Trophoblast cell (in vitro differentiated cells and primary cell): ENCODE results near the gene UBAC2.

ENCODE experiments used
- DNase-seq, 2 donors: peaks; one replicate each; pipeline ENCODE4 v3.0.0-alpha.2; 2016
- H2AFZ ChIP-seq: 2 replicates; pipeline ENCODE4 v1.6.1; 2013; ENCODE audit warnings: low read length, moderate library complexity, mild to moderate bottlenecking; ENCODE audit not compliant: insufficient read depth, poor library complexity
- H2AK5ac ChIP-seq: 2 replicates; pipeline ENCODE4 v1.6.1; 2013; ENCODE audit warnings: mild to moderate bottlenecking, low read length
- H2BK120ac ChIP-seq: 2 replicates; pipeline ENCODE4 v1.6.1; 2013; ENCODE audit warnings: low read length, mild to moderate bottlenecking, moderate library complexity; ENCODE audit not compliant: insufficient read depth, poor library complexity
- H2BK12ac ChIP-seq: 2 replicates; pipeline ENCODE4 v1.6.1; 2013; ENCODE audit warnings: mild to moderate bottlenecking, low read length, moderate library complexity
- H2BK5ac ChIP-seq: 2 replicates; pipeline ENCODE4 v1.6.1; 2013; ENCODE audit warnings: low read length, low read depth, moderate library complexity, mild to moderate bottlenecking; ENCODE audit not compliant: poor library complexity
- H3K14ac ChIP-seq: 2 replicates; pipeline ENCODE4 v1.6.1; 2013; ENCODE audit warnings: mild to moderate bottlenecking, low read length
- H3K18ac ChIP-seq: 2 replicates; pipeline ENCODE4 v1.6.1; 2013; ENCODE audit warnings: mild to moderate bottlenecking, low read length
- H3K23ac ChIP-seq: 2 replicates; pipeline ENCODE4 v1.6.1; 2013; ENCODE audit warnings: low read length
- H3K27ac ChIP-seq: 2 replicates; pipeline ENCODE4 v1.5.1; 2013; ENCODE audit warnings: low read depth, mild to moderate bottlenecking, inconsistent platforms, low read length, moderate library complexity
- H3K27me3 ChIP-seq: 2 replicates; pipeline ENCODE4 v1.6.1; 2013; ENCODE audit warnings: inconsistent platforms, mild to moderate bottlenecking, low read length, moderate library complexity; ENCODE audit not compliant: insufficient read depth
- H3K36me3 ChIP-seq, 2 experiments: 1 replicate in 1 of 2; 2 replicates in 1 of 2; pipeline ENCODE4 v1.6.1; 2013; ENCODE audit warnings: low read length in 2 of 2, mild to moderate bottlenecking in 2 of 2, moderate library complexity in 1 of 2; ENCODE audit not compliant: insufficient read depth in 2 of 2, control insufficient read depth in 1 of 2
- H3K4ac ChIP-seq: 2 replicates; pipeline ENCODE4 v1.6.1; 2013; ENCODE audit warnings: low read depth, mild to moderate bottlenecking, low read length, moderate library complexity
- H3K4me1 ChIP-seq, 2 experiments: 1 replicate in 1 of 2; 2 replicates in 1 of 2; pipeline ENCODE4 v1.6.1; 2013; ENCODE audit warnings: low read length in 2 of 2, mild to moderate bottlenecking in 2 of 2, moderate library complexity in 1 of 2; ENCODE audit not compliant: insufficient read depth in 2 of 2, control insufficient read depth in 1 of 2
- H3K4me2 ChIP-seq: 2 replicates; pipeline ENCODE4 v1.6.1; 2013; ENCODE audit warnings: inconsistent platforms, mild to moderate bottlenecking, low read length, moderate library complexity
- H3K4me3 ChIP-seq: 2 replicates; pipeline ENCODE4 v1.5.1; 2013; ENCODE audit warnings: mild to moderate bottlenecking, low read depth, low read length, inconsistent platforms
- H3K79me1 ChIP-seq: one replicate; pipeline ENCODE4 v1.6.1; 2013; ENCODE audit warnings: low read length
- H3K79me2 ChIP-seq: 2 replicates; pipeline ENCODE4 v1.6.1; 2013; ENCODE audit warnings: low read length, mild to moderate bottlenecking; ENCODE audit not compliant: control insufficient read depth, insufficient read depth, poor library complexity
- H3K9ac ChIP-seq: 2 replicates; pipeline ENCODE4 v1.6.1; 2013; ENCODE audit warnings: mild to moderate bottlenecking, low read length
- H3K9me3 ChIP-seq: 2 replicates; pipeline ENCODE4 v1.6.1; 2013; ENCODE audit warnings: low read depth, mild to moderate bottlenecking, control low read depth, inconsistent platforms, low read length; ENCODE audit not compliant: insufficient read depth
- H4K12ac ChIP-seq: 2 replicates; pipeline ENCODE4 v1.6.1; 2013; ENCODE audit warnings: low read depth, mild to moderate bottlenecking, low read length, moderate library complexity
- H4K8ac ChIP-seq: 2 replicates; pipeline ENCODE4 v1.6.1; 2013; ENCODE audit warnings: low read depth, mild to moderate bottlenecking, low read length, moderate library complexity
- H4K91ac ChIP-seq: one replicate; pipeline ENCODE4 v1.6.1; 2013; ENCODE audit warnings: low read depth, mild to moderate bottlenecking, low read length, moderate library complexity
- WGBS: extraction: QIAGEN DNeasy Blood & Tissue Kit; methylation state at CpG from one replicate; pipeline ENCODE4 v1.1.7; 2013; ENCODE audit warnings: missing lambda C conversion rate; ENCODE audit not compliant: insufficient read length, insufficient coverage; ENCODE audit errors: extremely low coverage; 5-methylcytosine and 5-hydroxymethylcytosine counted together

Gene UBAC2

DNA sequence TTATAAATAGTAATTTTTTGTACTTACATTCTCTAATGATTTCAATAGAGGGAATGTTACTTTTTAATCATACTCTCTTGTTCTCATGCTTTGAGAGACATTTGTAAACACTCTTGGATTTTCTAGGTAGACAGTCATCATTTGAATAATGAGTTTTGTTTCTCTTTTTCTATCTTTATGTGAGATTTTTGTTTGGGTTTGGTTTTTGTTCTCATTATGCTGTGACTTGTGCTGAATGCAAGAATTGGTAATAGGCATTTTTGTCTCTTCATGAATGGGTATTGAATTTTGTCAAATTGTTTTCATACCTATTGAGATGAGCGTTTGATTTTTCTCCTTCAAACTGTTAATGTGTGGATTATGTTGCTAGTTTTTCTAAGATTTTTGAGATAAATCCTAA is 163.3 kb downstream of the UBAC2 start:
- Histone ChIP-seq H3K4me3 (no peak overlapping the region), H2BK12ac (no peak overlapping the region), H3K36me3 (peaks cover 3 to 4% of the 10 kb centered on the region in 2 experiments), H3K4me2 (no peak overlapping the region), H4K8ac (no peak overlapping the region), H4K12ac (no peak overlapping the region), H3K18ac (no peak overlapping the region), H3K79me2 (no peaks in the 10 kb centered on the region), H3K23ac (no peak overlapping the region), H3K9me3 (no peaks in the 10 kb centered on the region), H2BK120ac (no peak overlapping the region), H2AFZ (no peak overlapping the region), H3K4ac (no peak overlapping the region), H2BK5ac (no peak overlapping the region), H3K27me3 (no peaks in the 10 kb centered on the region), H3K9ac (no peak overlapping the region), H3K27ac (no peak overlapping the region), H3K14ac (no peak overlapping the region), H3K79me1 (no peaks in the 10 kb centered on the region), H3K4me1 (peaks cover 0 to 2% of the 10 kb centered on the region in 2 experiments), H4K91ac (no peak overlapping the region), H2AK5ac (no peak overlapping the region)
- WGBS = no CpG with 5 or more reads among the region's 1 CpG
- no peak for DNase-seq

DNA sequence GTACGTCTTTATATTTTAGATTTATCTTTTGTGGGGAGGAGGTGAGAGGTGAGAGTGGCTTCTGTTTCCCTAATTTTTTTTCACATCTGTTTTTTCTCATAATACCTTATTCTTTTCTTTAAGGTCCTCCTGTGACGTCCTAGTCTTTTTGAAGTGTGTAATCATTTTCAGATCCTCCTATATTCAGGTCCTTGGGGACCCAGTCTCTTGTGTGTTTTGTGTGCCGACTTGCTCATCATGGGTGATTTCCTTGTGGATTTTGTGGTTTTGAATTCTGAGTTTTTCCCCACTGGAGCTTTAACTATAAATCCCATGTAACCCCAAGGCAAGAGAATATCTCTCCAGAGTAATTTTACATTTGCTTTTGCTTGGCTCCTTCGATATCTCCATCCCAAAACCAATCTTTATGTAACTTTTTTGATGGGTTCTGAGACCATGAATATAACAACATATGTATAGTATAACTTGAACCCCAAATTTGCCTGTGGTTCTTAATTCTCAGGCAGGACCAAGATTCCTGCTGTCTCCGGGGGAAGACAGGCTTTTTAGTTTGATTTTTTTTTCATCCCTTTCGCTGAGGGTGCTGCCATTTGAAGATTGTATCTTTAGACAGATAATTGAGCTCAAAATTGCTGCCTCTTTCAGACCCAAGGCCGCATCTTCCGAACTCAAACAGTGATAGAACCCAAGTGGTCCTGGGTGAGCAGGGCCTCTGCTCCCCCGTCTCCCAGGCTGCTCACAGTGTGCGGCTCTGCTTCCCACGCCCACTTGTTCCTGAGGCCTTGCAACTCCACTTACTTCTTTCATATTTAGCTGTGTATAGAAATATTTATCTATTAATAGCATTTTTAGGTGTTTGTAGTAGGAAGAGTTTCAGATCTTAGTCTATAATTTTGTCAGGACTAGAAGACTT is 165.7 kb downstream of the UBAC2 start:
- Histone ChIP-seq H3K4me3 (no peak overlapping the region), H3K14ac (no peak overlapping the region), H2BK5ac (no peak overlapping the region), H2BK12ac (no peak overlapping the region), H3K4me2 (no peak overlapping the region), H3K4ac (no peak overlapping the region), H3K4me1 (peaks cover 0 to 2% of the 10 kb centered on the region in 2 experiments), H2AFZ (no peak overlapping the region), H3K36me3 (peaks cover 3 to 7% of the 10 kb centered on the region in 2 experiments), H3K79me1 (no peaks in the 10 kb centered on the region), H3K27me3 (no peaks in the 10 kb centered on the region), H3K23ac (no peak overlapping the region), H4K12ac (no peak overlapping the region), H4K91ac (no peak overlapping the region), H4K8ac (no peak overlapping the region), H3K27ac (no peak overlapping the region), H3K9ac (no peak overlapping the region), H2AK5ac (no peak overlapping the region), H3K9me3 (no peaks in the 10 kb centered on the region), H3K79me2 (no peaks in the 10 kb centered on the region), H2BK120ac (no peak overlapping the region), H3K18ac (no peak overlapping the region)
- WGBS = no CpG with 5 or more reads among the region's 11 CpGs
- DNase-seq = no peak

DNA sequence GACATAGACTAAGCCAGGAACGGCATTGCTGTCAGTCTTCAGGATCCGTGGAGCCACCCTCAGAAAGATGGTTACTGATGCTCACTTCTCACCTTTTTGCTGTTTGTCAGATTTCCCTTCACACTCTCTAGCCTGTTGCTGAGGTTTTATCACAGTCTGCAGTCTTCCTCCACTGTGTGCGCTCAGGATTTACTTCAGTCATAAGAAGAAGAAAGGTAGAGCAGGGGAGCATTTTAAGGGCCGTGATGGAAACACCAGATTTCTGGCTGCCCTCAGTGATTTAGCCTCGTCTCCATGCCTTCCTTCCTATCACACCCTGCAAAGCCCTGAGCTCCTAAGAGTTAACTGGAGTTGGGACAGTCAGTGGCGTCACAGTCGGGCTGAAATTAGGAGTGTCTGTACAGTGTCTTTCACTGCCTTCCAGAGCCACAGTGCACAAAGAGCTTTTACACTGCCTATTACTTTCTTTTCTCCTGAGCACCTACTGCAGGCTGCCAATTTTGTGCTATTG is 166.5 kb downstream of the UBAC2 start:
- H2BK120ac ChIP-seq = no peak overlapping the region
- no peak overlapping the region for H3K18ac ChIP-seq
- peaks cover 3 to 9% of the 10 kb centered on the region in 2 experiments for H3K36me3 ChIP-seq
- no peak overlapping the region for H3K27ac ChIP-seq
- H3K4ac ChIP-seq = no peak overlapping the region
- no peaks in the 10 kb centered on the region for H3K27me3 ChIP-seq
- no peak for DNase-seq
- no peak overlapping the region for H2AK5ac ChIP-seq
- H3K23ac ChIP-seq = no peak overlapping the region
- no peaks in the 10 kb centered on the region for H3K9me3 ChIP-seq
- peaks cover 0 to 2% of the 10 kb centered on the region in 2 experiments for H3K4me1 ChIP-seq
- H3K79me2 ChIP-seq = no peaks in the 10 kb centered on the region
- H3K9ac ChIP-seq = no peak overlapping the region
- no peak overlapping the region for H4K8ac ChIP-seq
- no peak overlapping the region for H3K14ac ChIP-seq
- no peak overlapping the region for H3K4me2 ChIP-seq
- no peak overlapping the region for H2AFZ ChIP-seq
- no peak overlapping the region for H2BK12ac ChIP-seq
- WGBS = no CpG with 5 or more reads among the region's 7 CpGs
- H2BK5ac ChIP-seq = no peak overlapping the region
- H4K12ac ChIP-seq = no peak overlapping the region
- no peak overlapping the region for H4K91ac ChIP-seq
- H3K79me1 ChIP-seq = no peaks in the 10 kb centered on the region
- no peak overlapping the region for H3K4me3 ChIP-seq

DNA sequence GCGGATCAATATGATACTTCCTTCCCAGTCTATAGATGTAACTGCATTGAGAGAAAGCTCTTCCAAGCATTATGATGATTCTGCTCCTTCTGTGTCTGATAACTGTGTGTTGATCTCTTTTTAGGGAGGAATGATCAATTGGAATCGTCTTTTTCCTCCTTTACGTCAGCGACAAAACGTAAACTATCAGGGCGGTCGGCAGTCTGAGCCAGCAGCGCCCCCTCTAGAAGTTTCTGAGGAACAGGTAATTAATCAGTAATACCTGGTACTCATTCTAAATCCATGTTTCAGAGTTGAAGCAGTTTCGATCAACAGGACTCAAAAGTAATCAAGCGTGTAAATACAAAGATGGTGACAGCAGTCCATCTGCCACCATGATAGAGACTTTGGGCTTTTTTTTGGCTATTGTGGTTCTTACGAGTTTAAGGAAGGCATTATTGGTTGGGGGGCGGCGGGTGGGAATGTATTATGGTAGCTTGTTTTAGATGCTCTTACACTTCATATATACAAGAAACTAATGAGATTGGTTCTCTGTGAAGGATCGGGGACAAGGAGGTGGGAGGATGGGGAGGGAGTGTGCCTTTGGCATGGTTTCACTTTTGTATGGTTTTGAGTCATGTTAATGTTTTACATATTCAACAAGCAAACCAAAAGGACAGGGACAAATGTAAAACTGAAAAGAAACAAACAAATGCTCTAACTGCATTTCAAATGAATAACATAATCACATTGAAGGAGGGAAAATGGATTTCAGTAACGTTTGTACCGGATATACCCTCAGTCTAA is 167.2 kb downstream of the UBAC2 start:
- H3K27me3 ChIP-seq = no peaks in the 10 kb centered on the region
- H3K23ac ChIP-seq = no peak overlapping the region
- H3K4ac ChIP-seq = no peak overlapping the region
- WGBS = no CpG with 5 or more reads among the region's 16 CpGs
- H3K27ac ChIP-seq = no peak overlapping the region
- no peak overlapping the region for H4K91ac ChIP-seq
- H3K4me2 ChIP-seq = no peak overlapping the region
- H4K8ac ChIP-seq = no peak overlapping the region
- no peak for DNase-seq
- no peak overlapping the region for H2AFZ ChIP-seq
- no peak overlapping the region for H2BK12ac ChIP-seq
- H4K12ac ChIP-seq = no peak overlapping the region
- peaks cover 0 to 2% of the 10 kb centered on the region in 2 experiments for H3K4me1 ChIP-seq
- no peak overlapping the region for H2BK5ac ChIP-seq
- no peak overlapping the region for H3K4me3 ChIP-seq
- no peak overlapping the region for H3K18ac ChIP-seq
- H3K79me1 ChIP-seq = no peaks in the 10 kb centered on the region
- H3K9me3 ChIP-seq = no peaks in the 10 kb centered on the region
- H3K9ac ChIP-seq = no peak overlapping the region
- H3K36me3 ChIP-seq = peaks cover 3 to 9% of the 10 kb centered on the region in 2 experiments
- H3K14ac ChIP-seq = no peak overlapping the region
- no peak overlapping the region for H2BK120ac ChIP-seq
- H2AK5ac ChIP-seq = no peak overlapping the region
- no peaks in the 10 kb centered on the region for H3K79me2 ChIP-seq
